ENCODE results near the gene SPRED1.
A peak's percentile ranks its signal among the peaks of the same experiment; 100 is the strongest.

The SPRED1 gene

DNA sequence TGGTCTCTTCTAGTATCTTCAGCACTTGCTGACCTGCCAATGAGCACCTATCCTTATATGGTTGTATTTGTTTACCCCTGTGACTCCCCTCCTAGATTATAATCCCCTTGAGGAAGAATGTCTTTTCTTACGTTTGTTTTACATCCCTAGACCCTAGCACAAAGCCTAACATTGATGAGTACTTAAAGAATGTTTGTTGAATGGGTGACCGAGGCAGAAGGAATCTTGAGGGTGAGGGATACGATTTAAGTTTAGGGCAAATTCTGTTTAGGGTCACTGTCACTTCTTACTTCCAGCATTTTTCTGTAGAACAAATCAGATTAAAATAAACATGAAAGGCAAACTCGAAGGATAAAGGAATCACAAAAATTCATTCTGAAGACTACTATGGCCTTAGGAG is 120.4 kb downstream of the SPRED1 start:
- no peak for TF ChIP-seq CTCF (IDR thresholded peaks at IDR 0.05; ENCODE audit: poor library complexity, severe bottlenecking)
- DNase-seq (ENCODE audit: low spot score): no peak

GRCh38 chr15:38374029-38374428 is 121.4 kb downstream of the SPRED1 start:
- H3K9me3 ChIP-seq (ENCODE audit: severe bottlenecking): no peaks in the 10 kb centered on the region
- H3K27me3 ChIP-seq (ENCODE audit: insufficient read depth, poor library complexity, severe bottlenecking): no peaks in the 10 kb centered on the region
- H3K4me1 ChIP-seq (ENCODE audit: insufficient read depth, poor library complexity, severe bottlenecking): no peaks in the 10 kb centered on the region
- H3K27ac ChIP-seq (ENCODE audit: poor library complexity, severe bottlenecking): no peak overlapping the region
- no peak for TF ChIP-seq CTCF (IDR thresholded peaks at IDR 0.05; ENCODE audit: poor library complexity, severe bottlenecking)
- no peak for DNase-seq (ENCODE audit: low spot score)
- ATAC-seq (ENCODE audit: low read depth): no peak
- no peaks in the 10 kb centered on the region for H3K36me3 ChIP-seq (ENCODE audit: low read depth)
- no peak overlapping the region for H3K4me3 ChIP-seq (ENCODE audit: severe bottlenecking)

More for the DNA sequence above, 120.4 kb downstream of the SPRED1 start:
- H3K4me1 ChIP-seq (ENCODE audit: insufficient read depth, poor library complexity, severe bottlenecking): no peaks in the 10 kb centered on the region
- no peak for ATAC-seq (ENCODE audit: low read depth)
- H3K27me3 ChIP-seq (ENCODE audit: insufficient read depth, poor library complexity, severe bottlenecking): peaks cover 7% of the 10 kb centered on the region
- no peak overlapping the region for H3K27ac ChIP-seq (ENCODE audit: poor library complexity, severe bottlenecking)
- H3K9me3 ChIP-seq (ENCODE audit: severe bottlenecking): no peaks in the 10 kb centered on the region
- H3K4me3 ChIP-seq (ENCODE audit: severe bottlenecking): no peak overlapping the region
- H3K36me3 ChIP-seq (ENCODE audit: low read depth): no peaks in the 10 kb centered on the region

DNA sequence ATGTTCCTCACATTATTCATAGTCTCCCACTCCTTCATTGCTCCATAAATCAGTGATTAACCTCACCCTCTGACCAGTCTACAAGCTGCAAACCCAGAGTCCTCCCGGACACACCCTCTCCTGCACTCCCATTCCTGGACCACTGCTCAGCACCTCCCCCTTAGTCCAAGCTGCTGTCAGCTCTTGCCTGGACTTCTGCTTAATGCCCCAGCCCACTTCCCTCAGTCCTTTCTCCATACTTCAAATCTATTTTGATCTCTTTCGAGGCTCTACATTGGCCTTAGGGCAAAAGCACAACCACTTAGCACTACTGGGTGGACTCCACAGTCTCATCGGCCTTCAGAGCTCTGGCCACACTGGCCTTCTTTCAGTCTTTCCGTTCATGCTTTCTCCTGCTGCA is 121.9 kb downstream of the SPRED1 start:
- no peaks in the 10 kb centered on the region for H3K4me1 ChIP-seq (ENCODE audit: insufficient read depth, poor library complexity, severe bottlenecking)
- no peaks in the 10 kb centered on the region for H3K36me3 ChIP-seq (ENCODE audit: low read depth)
- H3K27ac ChIP-seq (ENCODE audit: poor library complexity, severe bottlenecking): no peak overlapping the region
- H3K4me3 ChIP-seq (ENCODE audit: severe bottlenecking): no peak overlapping the region
- H3K9me3 ChIP-seq (ENCODE audit: severe bottlenecking): no peaks in the 10 kb centered on the region
- no peak for TF ChIP-seq CTCF (IDR thresholded peaks at IDR 0.05; ENCODE audit: poor library complexity, severe bottlenecking)
- DNase-seq (ENCODE audit: low spot score): no peak
- ATAC-seq (ENCODE audit: low read depth): peak; percentile 51; the same call in 1 of the 3 replicates
- no peaks in the 10 kb centered on the region for H3K27me3 ChIP-seq (ENCODE audit: insufficient read depth, poor library complexity, severe bottlenecking)

DNA sequence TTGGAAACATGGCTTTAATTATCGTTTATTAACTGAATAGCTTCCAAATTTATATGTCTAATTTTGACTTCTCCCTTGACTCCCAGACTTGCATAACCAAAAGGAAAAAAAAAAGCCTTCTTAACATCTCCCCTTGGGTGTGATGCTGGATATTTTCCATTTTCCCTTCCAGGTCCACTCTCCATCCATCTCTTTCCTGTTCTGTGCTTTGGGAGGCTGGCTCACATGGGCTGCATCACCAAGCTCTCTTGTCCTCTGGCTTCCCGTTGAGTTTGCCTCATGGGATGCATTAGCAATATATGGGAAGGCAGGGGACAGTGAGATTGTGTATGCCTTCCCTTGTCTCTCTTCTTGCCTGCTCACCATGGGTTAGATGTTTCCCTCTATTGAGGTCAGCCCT is 123.4 kb downstream of the SPRED1 start:
- Histone ChIP-seq H3K27me3 (ENCODE audit: insufficient read depth, poor library complexity, severe bottlenecking) (no peaks in the 10 kb centered on the region), H3K27ac (ENCODE audit: poor library complexity, severe bottlenecking) (no peak overlapping the region), H3K9me3 (ENCODE audit: severe bottlenecking) (no peaks in the 10 kb centered on the region), H3K4me1 (ENCODE audit: insufficient read depth, poor library complexity, severe bottlenecking) (no peaks in the 10 kb centered on the region), H3K4me3 (ENCODE audit: severe bottlenecking) (no peak overlapping the region), H3K36me3 (ENCODE audit: low read depth) (no peaks in the 10 kb centered on the region)
- DNase-seq (ENCODE audit: low spot score) (no peak), ATAC-seq (ENCODE audit: low read depth) (no peak)
- TF ChIP-seq CTCF (IDR thresholded peaks at IDR 0.05; ENCODE audit: poor library complexity, severe bottlenecking): no peak

- H3K27ac ChIP-seq (ENCODE audit: poor library complexity, severe bottlenecking): no peak overlapping the region
- H3K36me3 ChIP-seq (ENCODE audit: low read depth): no peaks in the 10 kb centered on the region
- DNase-seq (ENCODE audit: low spot score) (no peak), ATAC-seq (ENCODE audit: low read depth) (no peak)
- H3K4me3 ChIP-seq (ENCODE audit: severe bottlenecking): no peak overlapping the region
- TF ChIP-seq CTCF (IDR thresholded peaks at IDR 0.05; ENCODE audit: poor library complexity, severe bottlenecking): no peak
- no peaks in the 10 kb centered on the region for H3K9me3 ChIP-seq (ENCODE audit: severe bottlenecking)
- H3K27me3 ChIP-seq (ENCODE audit: insufficient read depth, poor library complexity, severe bottlenecking): no peaks in the 10 kb centered on the region
- no peaks in the 10 kb centered on the region for H3K4me1 ChIP-seq (ENCODE audit: insufficient read depth, poor library complexity, severe bottlenecking)
Measured at GRCh38 chr15:38377636-38378035, 125.0 kb downstream of the SPRED1 start.

All from RWPE2 (cell line).